ENCODE results near the gene GLIPR1L1. TPM values are rescaled to one million over a fixed set of nuclear protein-coding genes. Genes with fewer than 3 reads are reported as not detected.

GLIPR1L1 gene
- total RNA-seq, 6 experiments from 2014 or later = not detected

DNA sequence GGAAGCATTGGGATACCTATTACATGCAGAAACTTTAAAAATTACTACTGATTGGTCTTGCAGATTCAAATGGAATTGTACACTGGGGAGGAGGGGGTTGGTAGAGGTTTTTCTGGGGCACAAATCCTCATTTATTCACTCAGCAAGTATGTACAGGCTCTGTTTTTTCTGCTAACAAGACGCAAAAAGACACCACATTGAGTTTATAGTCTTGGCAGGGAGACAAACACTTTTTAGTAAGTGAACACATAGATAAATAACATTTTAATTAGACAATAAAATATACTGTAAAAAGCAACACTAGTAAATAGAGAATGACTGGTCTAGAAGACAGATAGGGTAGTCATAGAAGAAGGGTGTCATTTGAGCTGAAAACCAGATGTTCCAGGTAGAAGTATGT lies 80.2 kb downstream of the GLIPR1L1 start:
- H3K27me3 Mint-ChIP-seq (ENCODE audit: insufficient read depth) = no peaks in the 10 kb centered on the region
- TF ChIP-seq, protein P1, sequence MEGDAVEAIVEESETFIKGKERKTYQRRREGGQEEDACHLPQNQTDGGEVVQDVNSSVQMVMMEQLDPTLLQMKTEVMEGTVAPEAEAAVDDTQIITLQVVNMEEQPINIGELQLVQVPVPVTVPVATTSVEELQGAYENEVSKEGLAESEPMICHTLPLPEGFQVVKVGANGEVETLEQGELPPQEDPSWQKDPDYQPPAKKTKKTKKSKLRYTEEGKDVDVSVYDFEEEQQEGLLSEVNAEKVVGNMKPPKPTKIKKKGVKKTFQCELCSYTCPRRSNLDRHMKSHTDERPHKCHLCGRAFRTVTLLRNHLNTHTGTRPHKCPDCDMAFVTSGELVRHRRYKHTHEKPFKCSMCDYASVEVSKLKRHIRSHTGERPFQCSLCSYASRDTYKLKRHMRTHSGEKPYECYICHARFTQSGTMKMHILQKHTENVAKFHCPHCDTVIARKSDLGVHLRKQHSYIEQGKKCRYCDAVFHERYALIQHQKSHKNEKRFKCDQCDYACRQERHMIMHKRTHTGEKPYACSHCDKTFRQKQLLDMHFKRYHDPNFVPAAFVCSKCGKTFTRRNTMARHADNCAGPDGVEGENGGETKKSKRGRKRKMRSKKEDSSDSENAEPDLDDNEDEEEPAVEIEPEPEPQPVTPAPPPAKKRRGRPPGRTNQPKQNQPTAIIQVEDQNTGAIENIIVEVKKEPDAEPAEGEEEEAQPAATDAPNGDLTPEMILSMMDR (IDR thresholded peaks at IDR 0.05) = no peak
- peaks cover 19% of the 10 kb centered on the region for H3K4me1 Mint-ChIP-seq (ENCODE audit: low read depth)
- H3K9me3 Mint-ChIP-seq = no peaks in the 10 kb centered on the region
- H3K36me3 Mint-ChIP-seq (ENCODE audit: low read depth) = no peaks in the 10 kb centered on the region
- no peak overlapping the region for H3K27ac Mint-ChIP-seq
- DNase-seq = no peak
- H3K4me3 Mint-ChIP-seq = no peak overlapping the region

DNA sequence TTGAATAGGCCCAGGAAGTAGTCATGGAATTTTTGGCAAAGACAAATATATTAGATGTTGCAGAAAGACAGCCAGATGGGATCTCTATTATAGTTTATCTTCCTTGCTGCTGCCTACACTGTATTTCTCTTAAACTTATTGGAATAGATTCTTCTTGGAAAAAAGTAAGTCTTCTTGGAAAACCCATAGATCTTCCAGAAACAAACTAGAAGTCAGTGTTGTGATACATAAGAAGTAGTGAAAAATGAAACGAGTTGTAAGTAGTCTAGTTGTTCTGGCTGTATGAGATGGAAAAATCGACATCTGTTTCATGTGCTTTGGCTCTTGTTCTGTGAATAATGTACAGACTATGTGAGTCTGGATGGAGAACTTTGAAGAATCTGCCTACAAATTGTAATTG lies 85.4 kb downstream of the GLIPR1L1 start:
- Mint-ChIP-seq H3K27ac (no peak overlapping the region), H3K36me3 (ENCODE audit: low read depth) (no peaks in the 10 kb centered on the region; the same call in 1 of the 2 replicates), H3K4me1 (ENCODE audit: low read depth) (peaks cover 18% of the 10 kb centered on the region), H3K4me3 (no peak overlapping the region), H3K27me3 (ENCODE audit: insufficient read depth) (no peaks in the 10 kb centered on the region), H3K9me3 (peaks cover 5% of the 10 kb centered on the region; the same call in 1 of the 2 replicates)
- TF ChIP-seq, protein P1 (IDR thresholded peaks at IDR 0.05) = no peak
- no peak for DNase-seq

Other genes with a start within 250 kb of the GLIPR1L1 start
- gene KCNC2, start 124.8 kb upstream of the GLIPR1L1 start, total RNA-seq (2021; fragmentation: NEBNext Ultra II Directional; extraction: Animal tissue kit (Norgen Biotek cat#: 25700)) = not detected
- 1 to 10 TPM; 2.0 to 3.3 (median 2.3) TPM for gene CAPS2, start 4.3 kb upstream of the GLIPR1L1 start, total RNA-seq (2021; fragmentation: NEBNext Ultra II Directional; extraction: Animal tissue kit (Norgen Biotek cat#: 25700))
- under 1 TPM; 0.33 to 0.83 (median 0.54) TPM for gene GLIPR1L2, start 56.4 kb downstream of the GLIPR1L1 start, total RNA-seq (2021; fragmentation: NEBNext Ultra II Directional; extraction: Animal tissue kit (Norgen Biotek cat#: 25700))
- gene GLIPR1, start 146.1 kb downstream of the GLIPR1L1 start, total RNA-seq (2021; fragmentation: NEBNext Ultra II Directional; extraction: Animal tissue kit (Norgen Biotek cat#: 25700)) = 100 to 1,000 TPM; 190 to 339 (median 278) TPM
- 10 to 100 TPM; 52.4 to 64.4 (median 61.8) TPM for gene KRR1, start 176.9 kb downstream of the GLIPR1L1 start, total RNA-seq (2021; fragmentation: NEBNext Ultra II Directional; extraction: Animal tissue kit (Norgen Biotek cat#: 25700))